Liver (tissue), 9 donors: ENCODE data around the gene SCEL. TPM values are rescaled to one million over a fixed set of nuclear protein-coding genes. Genes with fewer than 3 reads are reported as not detected.

Source experiments
- DNase-seq: peaks from one replicate; pipeline ENCODE4 v3.0.0-alpha.2; 2017; ENCODE audit warnings: low spot score
- H3K27ac ChIP-seq, 2 donors: one replicate each; pipeline ENCODE4 v1.7.0; 2013; ENCODE audit warnings: inconsistent platforms in 2 of 2, low read length in 2 of 2, control low read depth in 1 of 2, low read depth in 1 of 2, mild to moderate bottlenecking in 1 of 2
- H3K27me3 ChIP-seq, 4 donors: one replicate each; pipeline versions ENCODE4 v1.6.1 to v1.7.0; 2013; ENCODE audit warnings: low read length in 3 of 4, inconsistent platforms in 1 of 4, mild to moderate bottlenecking in 1 of 4, moderate library complexity in 1 of 4; ENCODE audit not compliant: control insufficient read depth in 4 of 4, insufficient read depth in 4 of 4
- H3K36me3 ChIP-seq, 4 donors: one replicate each; pipeline versions ENCODE4 v1.6.1 to v1.7.0; 2013; ENCODE audit warnings: low read length in 3 of 4, mild to moderate bottlenecking in 3 of 4, low read depth in 1 of 4, moderate library complexity in 1 of 4; ENCODE audit not compliant: control insufficient read depth in 4 of 4, insufficient read depth in 3 of 4
- H3K4me1 ChIP-seq, 4 donors: one replicate each; pipeline versions ENCODE4 v1.6.1 to v1.7.0; 2013; ENCODE audit warnings: low read length in 3 of 4, mild to moderate bottlenecking in 3 of 4, moderate library complexity in 1 of 4; ENCODE audit not compliant: control insufficient read depth in 4 of 4, insufficient read depth in 4 of 4
- H3K4me3 ChIP-seq, 3 donors: one replicate each; pipeline versions ENCODE4 v1.6.1 to v1.7.0; 2013; ENCODE audit warnings: low read length in 3 of 3, control low read depth in 1 of 3, low read depth in 1 of 3, mild to moderate bottlenecking in 1 of 3
- H3K9ac ChIP-seq, 2 donors: one replicate each; pipeline ENCODE4 v1.7.0; 2013; ENCODE audit warnings: low read length in 2 of 2, mild to moderate bottlenecking in 2 of 2, moderate library complexity in 2 of 2, control low read depth in 1 of 2, low read depth in 1 of 2
- H3K9me3 ChIP-seq, 4 donors: one replicate each; pipeline versions ENCODE4 v1.6.1 to v1.7.0; 2013; ENCODE audit warnings: low read length in 3 of 4; ENCODE audit not compliant: control insufficient read depth in 4 of 4
- ATF3 ChIP-seq: IDR thresholded peaks from 2 replicates; pipeline ENCODE4 v1.6.1; 2016; ENCODE audit warnings: antibody characterized with exemption
- CTCF ChIP-seq: fragments of 150-350 bp; IDR thresholded peaks from 2 replicates; pipeline ENCODE4 v1.5.1; 2017; ENCODE audit warnings: improper control_type of control experiment, low read depth, low read length; ENCODE audit not compliant: missing input control
- EGR1 ChIP-seq, 2 donors: IDR thresholded peaks; 2 replicates each; pipeline ENCODE4 v1.6.1; 2016 to 2018; ENCODE audit warnings: antibody characterized with exemption in 2 of 2, low read depth in 2 of 2
- FOXA1 ChIP-seq: IDR thresholded peaks from 2 replicates; pipeline ENCODE4 v1.6.1; 2016; ENCODE audit warnings: antibody characterized with exemption
- FOXA2 ChIP-seq: IDR thresholded peaks from 2 replicates; pipeline ENCODE4 v1.6.1; 2016; ENCODE audit warnings: antibody characterized with exemption
- GABPA ChIP-seq, 2 donors: IDR thresholded peaks in 1 of 2; conservative IDR thresholded peaks in 1 of 2; 2 replicates each; pipeline ENCODE4 v1.6.1; 2016; ENCODE audit warnings: antibody characterized with exemption in 2 of 2, mild to moderate bottlenecking in 1 of 2, moderate library complexity in 1 of 2
- HNF4A ChIP-seq, 2 donors: conservative IDR thresholded peaks; 2 replicates each; pipeline ENCODE4 v1.6.1; 2016; ENCODE audit warnings: antibody characterized with exemption in 2 of 2, mild to moderate bottlenecking in 2 of 2
- HNF4G ChIP-seq: IDR thresholded peaks from 2 replicates; pipeline ENCODE4 v1.6.1; 2016; ENCODE audit warnings: antibody characterized with exemption
- JUND ChIP-seq, 2 donors: IDR thresholded peaks; 2 replicates each; pipeline ENCODE4 v1.6.1; 2016; ENCODE audit warnings: antibody characterized with exemption in 2 of 2
- MAX ChIP-seq: IDR thresholded peaks from 2 replicates; pipeline ENCODE4 v1.6.1; 2016; ENCODE audit warnings: antibody characterized with exemption
- NR2F2 ChIP-seq: IDR thresholded peaks from 2 replicates; pipeline ENCODE4 v1.6.1; 2016; ENCODE audit warnings: antibody characterized with exemption
- RAD21 ChIP-seq, 2 donors: IDR thresholded peaks; 2 replicates each; pipeline ENCODE4 v1.6.1; 2016; ENCODE audit warnings: antibody characterized with exemption in 2 of 2, mild to moderate bottlenecking in 2 of 2
- REST ChIP-seq: IDR thresholded peaks from 2 replicates; pipeline ENCODE4 v1.6.1; 2016; ENCODE audit warnings: antibody characterized with exemption, mild to moderate bottlenecking
- RXRA ChIP-seq, 2 donors: IDR thresholded peaks; 2 replicates each; pipeline ENCODE4 v1.6.1; 2017 to 2018; ENCODE audit warnings: antibody characterized with exemption in 2 of 2, mild to moderate bottlenecking in 1 of 2
- SP1 ChIP-seq: IDR thresholded peaks from 2 replicates; pipeline ENCODE4 v1.6.1; 2018; ENCODE audit warnings: antibody characterized with exemption, mild to moderate bottlenecking
- TAF1 ChIP-seq: conservative IDR thresholded peaks from 2 replicates; pipeline ENCODE4 v1.6.1; 2016; ENCODE audit warnings: antibody characterized with exemption, mild to moderate bottlenecking
- YY1 ChIP-seq: IDR thresholded peaks from 2 replicates; pipeline ENCODE4 v1.6.1; 2016; ENCODE audit warnings: antibody characterized with exemption, mild to moderate bottlenecking
- ZBTB33 ChIP-seq: IDR thresholded peaks from 2 replicates; pipeline ENCODE4 v1.6.1; 2016; ENCODE audit warnings: antibody characterized with exemption
- WGBS: extraction: QIAGEN DNeasy Blood & Tissue Kit; methylation state at CpG from one replicate; pipeline ENCODE4 v1.1.7; 2013; 5-methylcytosine and 5-hydroxymethylcytosine counted together
- polyA plus RNA-seq, 2 donors: library from polyadenylated mRNA; stranded (reverse) in 1 of 2; unstranded in 1 of 2; fragments of 200-250 nt in 1 of 2; fragments of >200 nt in 1 of 2; fragmentation: Nextera tagmentation in 1 of 2; extraction: Ambion mirVana in 1 of 2; gene quantifications; one replicate each; pipeline versions ENCODE4 v1.2.1 to v1.2.3, GENCODE V29; 2013 to 2015
- total RNA-seq, 2 donors: library from RNA; depleted of rRNA; stranded (reverse); fragments of >200 nt; gene quantifications; one replicate each; pipeline ENCODE4 v1.2.3, GENCODE V29; 2014
- donor health status: healthy.
- donor health status: healthy.
- donor health status: healthy.
- donor health status: healthy.
- donor health status: healthy.

Gene SCEL
- total and polyA plus RNA-seq, 4 donors, result 0.02 TPM; not detected in 3

- TF ChIP-seq NR2F2, result no peak
- TF ChIP-seq REST, result no peak
- TF ChIP-seq YY1, result no peak
- TF ChIP-seq SP1, result no peak
- no peak for TF ChIP-seq ZBTB33
- no peak for TF ChIP-seq RXRA (IDR thresholded peaks at IDR 0.05)
- Histone ChIP-seq H3K4me3 (no peak overlapping the region), H3K36me3 (no peaks in the 10 kb centered on the region), H3K4me1 (no peaks in the 10 kb centered on the region), H3K27me3 (no peaks in the 10 kb centered on the region), H3K9ac (no peak overlapping the region), H3K27ac (no peak overlapping the region), H3K9me3 (no peaks in the 10 kb centered on the region)
- WGBS, result 66% methylated on average over 4 of the region's 4 CpGs
- no peak for DNase-seq
Measured at GRCh38 chr13:77555246-77555645, 19.7 kb downstream of the SCEL start.

GRCh38 chr13:77558016-77558415 lies 22.5 kb downstream of the SCEL start:
- no peak for TF ChIP-seq FOXA2
- no peak for TF ChIP-seq SP1
- no peak for TF ChIP-seq JUND (IDR thresholded peaks at IDR 0.05)
- TF ChIP-seq FOXA1, result no peak
- no peak for TF ChIP-seq RXRA (IDR thresholded peaks at IDR 0.05)
- TF ChIP-seq RAD21 (IDR thresholded peaks at IDR 0.05), result no peak
- TF ChIP-seq NR2F2, result no peak
- TF ChIP-seq HNF4A (conservative IDR thresholded peaks at IDR 0.05), result no peak
- TF ChIP-seq MAX, result no peak
- no peak for TF ChIP-seq REST
- no peak for TF ChIP-seq YY1
- TF ChIP-seq ATF3, result no peak
- TF ChIP-seq GABPA (IDR thresholded peaks at IDR 0.05 in 1 of 2, conservative IDR thresholded peaks at IDR 0.05 in 1 of 2), result no peak
- no peak for TF ChIP-seq TAF1
- no peak for TF ChIP-seq ZBTB33
- no peak for TF ChIP-seq CTCF
- no peak for TF ChIP-seq EGR1 (IDR thresholded peaks at IDR 0.05; ENCODE audit: low read depth in 2 of 2)
- TF ChIP-seq HNF4G, result no peak
- Histone ChIP-seq H3K4me3 (no peak overlapping the region), H3K36me3 (no peaks in the 10 kb centered on the region), H3K27me3 (no peaks in the 10 kb centered on the region), H3K27ac (no peak overlapping the region), H3K9ac (no peak overlapping the region), H3K9me3 (no peaks in the 10 kb centered on the region), H3K4me1 (no peaks in the 10 kb centered on the region)
- WGBS, result 87% methylated on average over 3 of the region's 3 CpGs
- no peak for DNase-seq
